Measurements from ENCODE around the gene KLK7.

KLK7 gene

DNA sequence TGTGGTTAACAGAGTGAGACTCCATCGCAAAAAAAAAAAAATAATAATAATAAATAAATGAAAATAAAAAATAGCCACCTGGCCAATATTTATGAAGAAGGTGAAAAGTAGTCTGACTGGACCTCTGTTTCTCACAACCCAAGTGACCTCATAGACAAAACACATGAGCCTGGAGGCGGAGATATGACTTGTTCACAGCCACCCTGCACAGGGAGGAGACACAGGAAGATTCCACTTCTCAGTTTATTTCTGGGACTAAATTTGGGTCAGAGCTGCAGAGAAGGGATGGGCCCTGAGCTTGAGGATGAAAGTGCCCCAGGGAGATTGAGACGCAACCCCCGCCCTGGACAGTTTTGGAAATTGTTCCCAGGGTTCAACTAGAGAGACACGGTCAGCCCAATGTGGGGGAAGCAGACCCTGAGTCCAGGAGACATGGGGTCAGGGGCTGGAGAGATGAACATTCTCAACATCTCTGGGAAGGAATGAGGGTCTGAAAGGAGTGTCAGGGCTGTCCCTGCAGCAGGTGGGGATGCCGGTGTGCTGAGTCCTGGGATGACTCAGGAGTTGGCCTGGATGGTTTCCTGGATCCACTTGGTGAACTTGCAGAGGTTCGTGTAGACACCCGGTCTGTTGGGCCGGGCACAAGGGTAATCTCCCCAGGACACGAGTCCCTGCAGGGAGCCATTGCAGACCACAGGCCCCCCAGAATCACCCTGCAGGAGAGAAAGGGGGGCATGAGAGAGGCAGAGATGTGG is 40.5 kb downstream of the KLK7 start:
- no peak overlapping the region for H3K4me3 ChIP-seq (ENCODE audit: insufficient read depth, low read depth, low read length)
- no peak overlapping the region for H3K27ac ChIP-seq (ENCODE audit: insufficient read depth, low read depth, low read length, poor library complexity, severe bottlenecking)
- H3K36me3 ChIP-seq (ENCODE audit: control insufficient read depth, insufficient read depth, low read length): no peaks in the 10 kb centered on the region
- H3K27me3 ChIP-seq (ENCODE audit: control insufficient read depth, insufficient read depth, low read length, poor library complexity, severe bottlenecking): no peaks in the 10 kb centered on the region
- 88% methylated on average over 9 of the region's 10 CpGs for WGBS, 2 experiments
- no peaks in the 10 kb centered on the region for H3K9me3 ChIP-seq (ENCODE audit: control insufficient read depth, low read length)
- H3K4me1 ChIP-seq (ENCODE audit: control insufficient read depth, insufficient read depth, low read length): no peaks in the 10 kb centered on the region

DNA sequence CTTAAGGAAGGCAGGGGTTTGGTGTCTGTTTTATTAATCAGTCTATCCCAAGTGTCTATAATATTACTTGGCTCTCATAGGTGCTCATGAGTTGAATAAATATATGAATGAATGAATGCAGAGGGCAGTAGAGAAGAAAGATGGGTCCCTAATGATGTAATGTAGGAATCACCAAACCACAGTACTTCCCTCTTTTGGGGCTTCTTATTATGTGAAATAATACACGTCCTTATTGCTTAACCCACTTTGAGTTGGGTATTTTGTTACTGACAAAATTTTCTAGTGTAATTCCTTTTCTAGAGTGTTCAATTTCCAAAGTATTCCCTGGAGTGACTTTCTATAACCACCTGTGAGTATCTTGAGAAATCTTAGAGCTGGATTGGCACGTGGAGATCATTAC is 44.1 kb downstream of the KLK7 start:
- Histone ChIP-seq H3K27me3 (ENCODE audit: control insufficient read depth, insufficient read depth, low read length, poor library complexity, severe bottlenecking) (no peaks in the 10 kb centered on the region), H3K9me3 (ENCODE audit: control insufficient read depth, low read length) (no peaks in the 10 kb centered on the region), H3K4me1 (ENCODE audit: control insufficient read depth, insufficient read depth, low read length) (no peaks in the 10 kb centered on the region), H3K27ac (ENCODE audit: insufficient read depth, low read depth, low read length, poor library complexity, severe bottlenecking) (no peak overlapping the region), H3K4me3 (ENCODE audit: insufficient read depth, low read depth, low read length) (no peak overlapping the region), H3K36me3 (ENCODE audit: control insufficient read depth, insufficient read depth, low read length) (no peaks in the 10 kb centered on the region)
- 71 to 83% methylated on average over 1 to 2 of the region's 2 CpGs for WGBS, 2 experiments

DNA sequence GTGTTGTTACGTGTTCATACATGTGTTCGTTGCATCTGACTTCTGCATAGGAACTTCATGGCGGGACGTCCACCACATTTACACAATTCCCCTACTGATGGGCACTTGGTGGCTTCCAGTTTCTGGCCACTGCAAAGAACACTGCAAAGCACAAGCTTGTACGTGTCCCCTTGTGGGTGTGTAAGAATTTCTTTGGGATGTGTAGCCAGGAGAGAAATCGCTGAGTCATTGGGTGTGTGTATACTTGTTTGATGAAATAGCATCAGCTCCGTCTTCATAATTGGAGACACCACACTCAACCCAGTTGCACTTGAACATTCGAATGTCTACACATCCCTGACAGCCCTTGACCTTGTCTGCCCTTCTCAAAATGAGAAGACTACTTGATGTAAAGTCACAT is 50.1 kb downstream of the KLK7 start:
- 94 to 95% methylated on average over 8 of the region's 8 CpGs for WGBS, 2 experiments
- Histone ChIP-seq H3K27me3 (ENCODE audit: control insufficient read depth, insufficient read depth, low read length, poor library complexity, severe bottlenecking) (peaks cover 16% of the 10 kb centered on the region), H3K36me3 (ENCODE audit: control insufficient read depth, insufficient read depth, low read length) (no peaks in the 10 kb centered on the region), H3K9me3 (ENCODE audit: control insufficient read depth, low read length) (no peaks in the 10 kb centered on the region), H3K4me3 (ENCODE audit: insufficient read depth, low read depth, low read length) (no peak overlapping the region), H3K27ac (ENCODE audit: insufficient read depth, low read depth, low read length, poor library complexity, severe bottlenecking) (no peak overlapping the region), H3K4me1 (ENCODE audit: control insufficient read depth, insufficient read depth, low read length) (no peaks in the 10 kb centered on the region)

DNA sequence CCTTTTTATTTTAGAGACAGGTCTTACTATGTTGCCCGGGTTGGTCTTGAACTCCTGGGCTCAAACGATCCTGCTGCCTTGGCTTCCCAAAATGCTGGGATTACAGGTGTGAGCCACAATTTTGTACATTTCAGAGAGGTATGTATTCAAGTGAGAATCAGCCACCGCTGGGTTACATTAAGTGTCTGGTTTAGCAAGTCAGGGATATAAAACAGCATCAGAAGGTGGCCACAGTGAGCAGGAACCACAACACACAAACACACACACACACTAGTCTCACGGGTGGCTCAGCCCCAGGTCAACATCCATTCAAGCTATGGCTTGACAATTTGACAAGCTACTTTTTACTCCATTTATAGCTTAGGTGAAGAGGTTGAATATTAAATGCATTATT is 51.0 kb downstream of the KLK7 start:
- Histone ChIP-seq H3K4me1 (ENCODE audit: control insufficient read depth, insufficient read depth, low read length) (no peaks in the 10 kb centered on the region), H3K4me3 (ENCODE audit: insufficient read depth, low read depth, low read length) (no peak overlapping the region), H3K36me3 (ENCODE audit: control insufficient read depth, insufficient read depth, low read length) (no peaks in the 10 kb centered on the region), H3K9me3 (ENCODE audit: control insufficient read depth, low read length) (no peaks in the 10 kb centered on the region), H3K27ac (ENCODE audit: insufficient read depth, low read depth, low read length, poor library complexity, severe bottlenecking) (no peak overlapping the region), H3K27me3 (ENCODE audit: control insufficient read depth, insufficient read depth, low read length, poor library complexity, severe bottlenecking) (peaks cover 16% of the 10 kb centered on the region)
- 72 to 74% methylated on average over 4 of the region's 4 CpGs for WGBS, 2 experiments

DNA sequence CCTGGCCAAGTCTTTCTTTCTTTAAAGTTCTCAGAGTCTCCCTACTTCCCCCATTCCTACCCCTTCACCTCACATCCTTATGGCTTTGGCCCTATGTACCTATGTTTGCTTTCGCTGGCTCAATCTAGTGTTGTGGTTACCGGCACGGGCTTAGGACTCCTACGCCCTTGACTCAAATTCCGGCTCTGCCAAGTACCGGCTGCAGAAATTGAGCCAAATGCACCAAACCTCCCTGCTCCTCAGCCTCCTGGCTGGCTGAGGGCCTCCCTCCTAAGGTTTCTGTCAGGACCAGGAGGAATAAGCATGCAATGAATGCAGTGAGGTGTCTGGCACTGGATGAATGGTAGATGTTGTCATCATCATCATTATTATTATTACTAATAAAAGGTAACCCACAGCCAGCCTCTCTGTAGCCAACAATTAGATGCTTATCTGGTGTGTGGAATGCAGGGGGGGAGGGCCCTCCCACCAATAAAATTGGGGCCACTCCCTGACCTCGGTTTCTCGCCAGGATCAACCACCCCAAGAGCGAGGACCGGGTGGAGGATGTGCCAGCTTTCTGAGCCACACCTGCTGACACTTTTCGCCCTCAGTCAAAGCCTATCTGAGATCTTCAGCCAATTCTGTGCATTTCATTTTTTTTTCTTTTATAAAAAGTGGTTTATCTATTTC is 51.6 kb downstream of the KLK7 start:
- Histone ChIP-seq H3K4me3 (ENCODE audit: insufficient read depth, low read depth, low read length) (no peak overlapping the region), H3K36me3 (ENCODE audit: control insufficient read depth, insufficient read depth, low read length) (no peaks in the 10 kb centered on the region), H3K9me3 (ENCODE audit: control insufficient read depth, low read length) (no peaks in the 10 kb centered on the region), H3K27ac (ENCODE audit: insufficient read depth, low read depth, low read length, poor library complexity, severe bottlenecking) (no peak overlapping the region), H3K27me3 (ENCODE audit: control insufficient read depth, insufficient read depth, low read length, poor library complexity, severe bottlenecking) (peaks cover 16% of the 10 kb centered on the region), H3K4me1 (ENCODE audit: control insufficient read depth, insufficient read depth, low read length) (no peaks in the 10 kb centered on the region)
- WGBS, 2 experiments: 89 to 91% methylated on average over 11 of the region's 11 CpGs

DNA sequence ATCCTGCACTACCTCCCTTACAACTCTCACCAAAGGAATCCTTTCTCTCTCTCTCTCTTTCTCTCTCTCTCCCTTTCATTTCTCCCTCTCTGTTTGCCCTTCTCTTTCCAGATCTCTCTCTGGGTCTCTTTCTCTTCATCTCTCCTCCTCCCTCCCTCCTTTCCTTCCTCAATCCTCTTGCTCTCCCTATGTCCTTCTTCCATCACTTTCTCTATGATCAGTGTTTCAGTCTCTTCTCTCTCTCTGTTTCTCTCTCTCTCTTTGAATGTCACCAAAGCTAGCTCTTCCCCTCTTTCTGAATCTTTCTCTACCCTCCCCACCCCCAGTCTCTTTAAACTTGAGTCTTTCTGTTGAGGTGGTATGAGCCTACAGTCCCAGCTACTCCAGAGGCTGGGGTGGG is 52.7 kb downstream of the KLK7 start:
- no peaks in the 10 kb centered on the region for H3K9me3 ChIP-seq (ENCODE audit: control insufficient read depth, low read length)
- H3K27me3 ChIP-seq (ENCODE audit: control insufficient read depth, insufficient read depth, low read length, poor library complexity, severe bottlenecking): peaks cover 16% of the 10 kb centered on the region
- no peaks in the 10 kb centered on the region for H3K4me1 ChIP-seq (ENCODE audit: control insufficient read depth, insufficient read depth, low read length)
- no peak overlapping the region for H3K27ac ChIP-seq (ENCODE audit: insufficient read depth, low read depth, low read length, poor library complexity, severe bottlenecking)
- H3K4me3 ChIP-seq (ENCODE audit: insufficient read depth, low read depth, low read length): no peak overlapping the region
- H3K36me3 ChIP-seq (ENCODE audit: control insufficient read depth, insufficient read depth, low read length): no peaks in the 10 kb centered on the region

DNA sequence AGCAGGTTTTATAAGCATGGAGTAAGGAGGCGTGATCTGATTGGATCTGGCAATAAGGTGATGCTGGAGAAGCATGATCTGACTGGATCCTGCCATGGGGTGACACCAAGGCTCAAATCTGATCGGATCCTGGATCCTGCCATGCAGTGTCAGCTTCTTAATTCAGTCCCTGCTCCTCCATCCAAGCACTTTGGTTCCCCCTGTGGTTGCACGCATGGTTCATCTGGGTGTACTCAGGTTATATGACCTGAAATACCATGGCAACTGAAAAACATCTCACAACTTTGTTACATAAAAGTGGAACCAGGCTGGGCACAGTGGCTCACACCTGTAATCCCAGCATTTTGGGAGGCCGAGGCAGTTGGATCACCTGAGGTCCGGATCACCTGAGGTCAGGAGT is 54.9 kb downstream of the KLK7 start:
- Histone ChIP-seq H3K4me3 (ENCODE audit: insufficient read depth, low read depth, low read length) (no peak overlapping the region), H3K27ac (ENCODE audit: insufficient read depth, low read depth, low read length, poor library complexity, severe bottlenecking) (no peak overlapping the region), H3K36me3 (ENCODE audit: control insufficient read depth, insufficient read depth, low read length) (no peaks in the 10 kb centered on the region), H3K4me1 (ENCODE audit: control insufficient read depth, insufficient read depth, low read length) (no peaks in the 10 kb centered on the region), H3K9me3 (ENCODE audit: control insufficient read depth, low read length) (no peaks in the 10 kb centered on the region), H3K27me3 (ENCODE audit: control insufficient read depth, insufficient read depth, low read length, poor library complexity, severe bottlenecking) (peaks cover 16% of the 10 kb centered on the region)
- WGBS, 2 experiments: 89 to 91% methylated on average over 5 of the region's 5 CpGs

All from ectodermal cell (in vitro differentiated cells).